Activated CD4-positive, alpha-beta T cell treated with anti-CD3 and anti-CD28 coated beads, Interleukin-2, Interleukin-6, amounts not matched to agents 100 ng/mL and 50 ng/mL, durations not matched to agents 16 hours and 8 hours (primary cell): ENCODE results near the gene SH3BP5.
A peak's percentile ranks its signal among the peaks of the same experiment; 100 is the strongest.

ENCODE experiments used
- DNase-seq: peaks from one replicate; pipeline ENCODE4 v3.0.0-alpha.2; 2020

Gene SH3BP5

GRCh38 chr3:15324379-15324808 is 8.0 kb downstream of the SH3BP5 start:
- no peak for DNase-seq

GRCh38 chr3:15323063-15323462 is 9.3 kb downstream of the SH3BP5 start:
- DNase-seq, result no peak

GRCh38 chr3:15321349-15321748 is 11.0 kb downstream of the SH3BP5 start:
- no peak for DNase-seq

GRCh38 chr3:15319575-15319974 is 12.8 kb downstream of the SH3BP5 start:
- no peak for DNase-seq

GRCh38 chr3:15319136-15319535 is 13.2 kb downstream of the SH3BP5 start:
- DNase-seq, result no peak

- DNase-seq, result no peak
Measured at GRCh38 chr3:15318661-15319060, 13.7 kb downstream of the SH3BP5 start.

- no peak for DNase-seq
Measured at GRCh38 chr3:15316998-15317435, 15.4 kb downstream of the SH3BP5 start.

- peak; percentile 21 for DNase-seq
Measured at GRCh38 chr3:15315003-15315402, 17.4 kb downstream of the SH3BP5 start.

GRCh38 chr3:15314276-15314675 is 18.1 kb downstream of the SH3BP5 start:
- DNase-seq, result no peak

GRCh38 chr3:15313461-15313860 is 18.9 kb downstream of the SH3BP5 start:
- DNase-seq, result no peak

- DNase-seq, result no peak
Measured at GRCh38 chr3:15312550-15312949, 19.8 kb downstream of the SH3BP5 start.

GRCh38 chr3:15310491-15311370 is 21.7 kb downstream of the SH3BP5 start:
- DNase-seq, result peak; percentile 93

- DNase-seq, result peak; percentile 70
Measured at GRCh38 chr3:15309662-15310335, 22.6 kb downstream of the SH3BP5 start.

- no peak for DNase-seq
Measured at GRCh38 chr3:15307580-15307979, 24.8 kb downstream of the SH3BP5 start.

- no peak for DNase-seq
Measured at GRCh38 chr3:15306979-15307359, 25.4 kb downstream of the SH3BP5 start.

- no peak for DNase-seq
Measured at GRCh38 chr3:15305359-15305844, 27.0 kb downstream of the SH3BP5 start.

GRCh38 chr3:15303728-15304127 is 28.7 kb downstream of the SH3BP5 start:
- DNase-seq, result no peak

GRCh38 chr3:15303216-15303615 is 29.2 kb downstream of the SH3BP5 start:
- no peak for DNase-seq

- no peak for DNase-seq
Measured at GRCh38 chr3:15301761-15302160, 30.6 kb downstream of the SH3BP5 start.

- no peak for DNase-seq
Measured at GRCh38 chr3:15300323-15301078, 31.9 kb downstream of the SH3BP5 start.

- no peak for DNase-seq
Measured at GRCh38 chr3:15299036-15299435, 33.4 kb downstream of the SH3BP5 start.

- DNase-seq, result peak; percentile 31
Measured at GRCh38 chr3:15298504-15298903, 33.9 kb downstream of the SH3BP5 start.
